ENCODE data around the gene UNC5C.

Gene UNC5C

DNA sequence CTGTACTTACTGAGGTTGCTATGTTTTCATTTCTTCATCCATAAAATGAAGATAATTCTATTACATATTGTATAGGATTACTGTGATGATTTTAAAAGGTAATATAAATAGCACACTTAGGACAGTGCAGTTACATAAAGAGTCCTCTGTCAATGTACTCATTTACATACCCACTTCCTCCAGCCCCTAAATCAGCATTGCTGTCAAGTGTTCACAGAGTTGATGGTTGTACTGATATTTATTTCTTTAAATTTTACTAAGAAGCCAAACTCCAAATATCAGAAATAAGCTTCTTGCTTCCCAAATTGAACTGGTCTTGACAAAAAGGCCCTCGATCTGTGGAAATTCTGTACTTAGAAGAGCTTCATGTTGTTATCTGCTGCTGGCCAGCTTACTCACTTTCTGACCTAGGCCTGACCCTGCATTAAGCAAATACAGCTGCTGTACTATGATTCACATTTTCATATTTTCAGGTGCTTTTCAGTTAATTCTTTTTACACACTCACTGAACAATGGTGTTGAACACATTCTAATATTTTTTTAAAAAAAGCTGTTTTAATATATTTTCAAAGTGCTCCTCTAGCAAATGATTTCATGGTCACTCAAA, 259.6 kb downstream of the UNC5C start:
- H3K4me3 ChIP-seq (replicated peaks; ENCODE audit: low read depth, low read length): no peak overlapping the region
- H3K36me3 ChIP-seq (ENCODE audit: control insufficient read depth, insufficient read depth, low read length): no peaks in the 10 kb centered on the region
- no peak for DNase-seq (ENCODE audit: extremely low read depth, insufficient read length)
- H3K27me3 ChIP-seq (replicated peaks; ENCODE audit: control insufficient read depth, insufficient read depth, low read length): no peaks in the 10 kb centered on the region
- TF ChIP-seq, protein P1, sequence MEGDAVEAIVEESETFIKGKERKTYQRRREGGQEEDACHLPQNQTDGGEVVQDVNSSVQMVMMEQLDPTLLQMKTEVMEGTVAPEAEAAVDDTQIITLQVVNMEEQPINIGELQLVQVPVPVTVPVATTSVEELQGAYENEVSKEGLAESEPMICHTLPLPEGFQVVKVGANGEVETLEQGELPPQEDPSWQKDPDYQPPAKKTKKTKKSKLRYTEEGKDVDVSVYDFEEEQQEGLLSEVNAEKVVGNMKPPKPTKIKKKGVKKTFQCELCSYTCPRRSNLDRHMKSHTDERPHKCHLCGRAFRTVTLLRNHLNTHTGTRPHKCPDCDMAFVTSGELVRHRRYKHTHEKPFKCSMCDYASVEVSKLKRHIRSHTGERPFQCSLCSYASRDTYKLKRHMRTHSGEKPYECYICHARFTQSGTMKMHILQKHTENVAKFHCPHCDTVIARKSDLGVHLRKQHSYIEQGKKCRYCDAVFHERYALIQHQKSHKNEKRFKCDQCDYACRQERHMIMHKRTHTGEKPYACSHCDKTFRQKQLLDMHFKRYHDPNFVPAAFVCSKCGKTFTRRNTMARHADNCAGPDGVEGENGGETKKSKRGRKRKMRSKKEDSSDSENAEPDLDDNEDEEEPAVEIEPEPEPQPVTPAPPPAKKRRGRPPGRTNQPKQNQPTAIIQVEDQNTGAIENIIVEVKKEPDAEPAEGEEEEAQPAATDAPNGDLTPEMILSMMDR (IDR thresholded peaks at IDR 0.05; ENCODE audit: insufficient read depth, low read length, poor library complexity, severe bottlenecking): no peak

DNA sequence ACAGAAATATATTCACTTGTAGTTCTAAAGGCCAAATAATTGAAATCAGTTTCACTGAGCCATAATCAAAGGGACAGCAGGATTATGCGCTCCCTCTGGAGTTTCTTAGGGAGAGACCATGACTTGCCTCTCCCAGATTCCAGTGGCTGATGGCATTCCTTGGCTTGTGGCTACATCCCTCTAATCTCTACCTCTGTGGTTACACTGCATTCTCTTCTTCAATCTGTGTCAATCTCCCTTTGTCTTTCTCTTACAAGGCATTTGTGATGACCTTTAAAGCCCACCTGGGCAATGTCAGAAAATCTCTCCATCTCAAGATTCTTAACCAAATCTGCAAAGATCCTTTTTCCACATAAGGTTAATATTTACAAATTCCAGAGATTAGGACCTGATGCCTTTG, 260.2 kb downstream of the UNC5C start:
- no peaks in the 10 kb centered on the region for H3K27me3 ChIP-seq (replicated peaks; ENCODE audit: control insufficient read depth, insufficient read depth, low read length)
- DNase-seq (ENCODE audit: extremely low read depth, insufficient read length): no peak

DNA sequence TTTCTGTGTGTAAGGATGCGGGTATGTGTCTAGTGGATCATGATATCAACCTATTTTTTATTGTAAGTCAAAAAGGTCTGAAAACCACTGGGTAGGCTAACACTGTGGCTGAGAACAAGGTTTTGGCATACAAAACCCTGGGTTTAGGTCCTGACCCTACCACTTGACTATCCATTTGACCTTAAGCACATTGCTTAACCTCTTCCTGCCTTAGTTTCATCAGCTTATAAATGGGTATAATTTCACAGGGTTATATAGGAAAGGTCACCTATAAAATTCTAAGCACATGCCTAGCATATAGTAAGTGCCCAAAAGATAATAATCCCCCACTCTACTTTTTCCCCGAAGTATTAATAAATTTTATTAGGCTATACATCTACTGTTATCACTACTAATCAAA, 263.0 kb downstream of the UNC5C start:
- TF ChIP-seq, protein P1 (IDR thresholded peaks at IDR 0.05; ENCODE audit: insufficient read depth, low read length, poor library complexity, severe bottlenecking): no peak
- Histone ChIP-seq H3K27me3 (replicated peaks; ENCODE audit: control insufficient read depth, insufficient read depth, low read length) (no peaks in the 10 kb centered on the region), H3K36me3 (ENCODE audit: control insufficient read depth, insufficient read depth, low read length) (no peaks in the 10 kb centered on the region), H3K4me3 (replicated peaks; ENCODE audit: low read depth, low read length) (no peak overlapping the region)
- no peak for DNase-seq (ENCODE audit: extremely low read depth, insufficient read length)

More for the DNA sequence above, 260.2 kb downstream of the UNC5C start:
- no peak overlapping the region for H3K4me3 ChIP-seq (replicated peaks; ENCODE audit: low read depth, low read length)
- no peaks in the 10 kb centered on the region for H3K36me3 ChIP-seq (ENCODE audit: control insufficient read depth, insufficient read depth, low read length)
- TF ChIP-seq, protein P1 (IDR thresholded peaks at IDR 0.05; ENCODE audit: insufficient read depth, low read length, poor library complexity, severe bottlenecking): no peak

DNA sequence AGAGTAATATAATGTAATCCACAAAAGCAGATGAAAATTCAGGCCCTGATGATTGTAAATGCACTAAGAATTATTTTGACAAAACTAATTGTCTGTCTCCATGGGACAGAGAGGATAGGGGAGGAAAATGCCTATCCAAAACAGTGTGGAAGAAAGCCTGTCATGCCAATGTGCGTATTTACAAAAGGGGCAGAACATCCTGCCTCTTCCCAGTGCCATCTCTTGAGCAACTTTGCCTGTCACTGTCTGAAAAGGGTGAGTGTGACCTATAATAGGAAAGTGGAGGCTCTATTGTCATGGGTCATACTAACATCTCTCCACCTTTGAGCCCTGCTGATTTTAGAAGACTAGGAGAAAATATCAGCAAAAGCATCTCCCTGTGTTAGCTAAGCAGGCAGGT, 264.1 kb downstream of the UNC5C start:
- TF ChIP-seq, protein P1 (IDR thresholded peaks at IDR 0.05; ENCODE audit: insufficient read depth, low read length, poor library complexity, severe bottlenecking): no peak
- no peak for DNase-seq (ENCODE audit: extremely low read depth, insufficient read length)

DNA sequence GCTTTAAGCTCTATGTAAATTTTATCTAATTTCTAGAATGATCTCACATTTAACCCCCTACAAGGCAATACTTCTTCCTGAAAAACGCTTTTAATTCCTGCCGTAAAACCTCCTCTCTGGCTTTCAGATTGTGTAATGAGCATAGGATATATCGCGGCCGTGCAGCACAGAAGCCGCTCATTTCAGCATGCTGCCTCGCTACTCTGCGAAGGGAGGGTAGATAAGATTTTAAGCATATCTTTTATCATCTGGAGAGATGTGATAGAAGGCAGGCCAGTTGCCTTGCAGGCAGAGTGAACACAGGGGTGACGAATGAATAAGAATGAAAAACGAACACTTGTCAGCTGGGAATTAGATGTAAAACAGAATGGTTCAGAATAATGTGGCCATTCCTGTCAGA, 265.5 kb downstream of the UNC5C start:
- Histone ChIP-seq H3K4me3 (replicated peaks; ENCODE audit: low read depth, low read length) (no peak overlapping the region), H3K27me3 (replicated peaks; ENCODE audit: control insufficient read depth, insufficient read depth, low read length) (no peaks in the 10 kb centered on the region), H3K36me3 (ENCODE audit: control insufficient read depth, insufficient read depth, low read length) (no peaks in the 10 kb centered on the region)
- no peak for DNase-seq (ENCODE audit: extremely low read depth, insufficient read length)
- TF ChIP-seq, protein P1 (IDR thresholded peaks at IDR 0.05; ENCODE audit: insufficient read depth, low read length, poor library complexity, severe bottlenecking): no peak

More for the DNA sequence above, 264.1 kb downstream of the UNC5C start:
- Histone ChIP-seq H3K4me3 (replicated peaks; ENCODE audit: low read depth, low read length) (no peak overlapping the region), H3K27me3 (replicated peaks; ENCODE audit: control insufficient read depth, insufficient read depth, low read length) (no peaks in the 10 kb centered on the region), H3K36me3 (ENCODE audit: control insufficient read depth, insufficient read depth, low read length) (no peaks in the 10 kb centered on the region)

DNA sequence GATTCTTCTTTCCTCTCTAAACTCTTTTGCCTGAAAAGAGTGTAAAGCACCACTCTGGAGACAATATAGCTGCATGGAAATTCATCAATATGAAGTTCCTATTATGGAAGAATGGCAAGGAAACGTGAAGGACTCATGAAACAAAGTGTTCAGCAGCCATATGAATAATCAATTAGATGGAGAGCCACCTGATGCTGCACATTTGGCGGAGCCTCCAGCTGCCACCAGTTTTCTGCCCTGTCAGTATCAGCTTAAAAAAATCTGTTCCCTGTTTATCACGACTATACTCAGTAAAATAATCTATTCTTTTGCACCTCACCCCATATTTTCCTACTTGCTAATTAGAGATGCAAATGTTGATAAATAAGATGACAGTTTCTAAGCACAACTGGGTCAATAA, 276.0 kb downstream of the UNC5C start:
- no peak for DNase-seq (ENCODE audit: extremely low read depth, insufficient read length)
- no peaks in the 10 kb centered on the region for H3K27me3 ChIP-seq (replicated peaks; ENCODE audit: control insufficient read depth, insufficient read depth, low read length)
- no peaks in the 10 kb centered on the region for H3K36me3 ChIP-seq (ENCODE audit: control insufficient read depth, insufficient read depth, low read length)
- H3K4me3 ChIP-seq (replicated peaks; ENCODE audit: low read depth, low read length): no peak overlapping the region
- TF ChIP-seq, protein P1 (IDR thresholded peaks at IDR 0.05; ENCODE audit: insufficient read depth, low read length, poor library complexity, severe bottlenecking): no peak
